Type B pancreatic cell (in vitro differentiated cells): ENCODE measurements around the gene EMCN. TPM values are rescaled to one million over a fixed set of nuclear protein-coding genes. Genes with fewer than 3 reads are reported as not detected.
A peak's percentile ranks its signal among the peaks of the same experiment; 100 is the strongest.

Experiments used
- DNase-seq: peaks from one replicate; pipeline ENCODE4 v3.0.0; 2021; ENCODE audit warnings: mixed read lengths; ENCODE audit not compliant: unreplicated experiment; ENCODE audit errors: extremely low spot score
- H3K27ac Mint-ChIP-seq: 2 replicates; pipeline ENCODE4 v1.8.0; 2021; ENCODE audit warnings: mild to moderate bottlenecking, mixed read lengths
- H3K27me3 Mint-ChIP-seq: 2 replicates; pipeline ENCODE4 v1.8.0; 2021; ENCODE audit warnings: mixed read lengths
- H3K36me3 Mint-ChIP-seq: 2 replicates; pipeline ENCODE4 v1.8.0; 2021; ENCODE audit warnings: mixed read lengths
- H3K4me1 Mint-ChIP-seq: one replicate; pipeline ENCODE4 v1.8.0; 2021; ENCODE audit warnings: mixed read lengths; ENCODE audit not compliant: unreplicated experiment
- H3K4me3 Mint-ChIP-seq: 2 replicates; pipeline ENCODE4 v1.8.0; 2021; ENCODE audit warnings: mild to moderate bottlenecking, mixed read lengths
- H3K9me3 Mint-ChIP-seq: 2 replicates; pipeline ENCODE4 v1.8.0; 2021; ENCODE audit warnings: mixed read lengths
- CTCF ChIP-seq: fragments of 200-600 bp; sonication (generic); conservative IDR thresholded peaks from 2 replicates; pipeline ENCODE4 v1.5.0; 2021; ENCODE audit warnings: antibody characterized with exemption, mild to moderate bottlenecking
- total RNA-seq: library from RNA; stranded (reverse); gene quantifications from 2 replicates; pipeline ENCODE4 v1.2.1, GENCODE V29; 2021; ENCODE audit warnings: low replicate concordance

The EMCN gene
- total RNA-seq, 1 donor from 2014 or later, result 0.51 TPM

GRCh38 chr4:100508691-100509090, 9.1 kb downstream of the EMCN start:
- Mint-ChIP-seq H3K4me1 (peaks cover 10% of the 10 kb centered on the region), H3K27ac (no peak overlapping the region), H3K4me3 (no peak overlapping the region), H3K27me3 (no peaks in the 10 kb centered on the region), H3K36me3 (no peaks in the 10 kb centered on the region), H3K9me3 (no peaks in the 10 kb centered on the region)
- DNase-seq, result no peak
- TF ChIP-seq CTCF, result no peak

- Mint-ChIP-seq H3K27me3 (no peaks in the 10 kb centered on the region), H3K27ac (no peak overlapping the region), H3K4me3 (no peak overlapping the region), H3K36me3 (no peaks in the 10 kb centered on the region), H3K9me3 (no peaks in the 10 kb centered on the region), H3K4me1 (no peaks in the 10 kb centered on the region)
- no peak for DNase-seq
- peak; percentile 28 for TF ChIP-seq CTCF
Observed at GRCh38 chr4:100504086-100504874, 13.5 kb downstream of the EMCN start.

- H3K27ac Mint-ChIP-seq, result no peak overlapping the region
- H3K4me1 Mint-ChIP-seq, result no peaks in the 10 kb centered on the region
- no peak for DNase-seq
- no peaks in the 10 kb centered on the region for H3K9me3 Mint-ChIP-seq
- no peak for TF ChIP-seq CTCF
- no peak overlapping the region for H3K4me3 Mint-ChIP-seq
- H3K27me3 Mint-ChIP-seq, result no peaks in the 10 kb centered on the region
- H3K36me3 Mint-ChIP-seq, result no peaks in the 10 kb centered on the region
Observed at GRCh38 chr4:100497791-100498190, 20.0 kb downstream of the EMCN start.

GRCh38 chr4:100495074-100495473, 22.7 kb downstream of the EMCN start:
- no peaks in the 10 kb centered on the region for H3K36me3 Mint-ChIP-seq
- H3K27me3 Mint-ChIP-seq, result no peaks in the 10 kb centered on the region
- no peak for TF ChIP-seq CTCF
- no peak for DNase-seq
- no peak overlapping the region for H3K4me3 Mint-ChIP-seq
- no peak overlapping the region for H3K27ac Mint-ChIP-seq
- H3K9me3 Mint-ChIP-seq, result peaks cover 5% of the 10 kb centered on the region
- H3K4me1 Mint-ChIP-seq, result no peaks in the 10 kb centered on the region

GRCh38 chr4:100494166-100494565, 23.7 kb downstream of the EMCN start:
- Mint-ChIP-seq H3K9me3 (peaks cover 5% of the 10 kb centered on the region), H3K27me3 (no peaks in the 10 kb centered on the region), H3K4me1 (no peaks in the 10 kb centered on the region), H3K4me3 (no peak overlapping the region), H3K27ac (no peak overlapping the region), H3K36me3 (no peaks in the 10 kb centered on the region)
- no peak for TF ChIP-seq CTCF
- no peak for DNase-seq
